ENCODE data around the gene CTAG1A. TPM values are rescaled to one million over a fixed set of nuclear protein-coding genes. Genes with fewer than 3 reads are reported as not detected.
"Not testable (repeated sequence)": the region's sequence is repeated elsewhere in the genome, so short reads cannot be mapped to it uniquely, and the experiment has no call there.

CTAG1A gene
- total RNA-seq, 1 donor from 2014 or later = not detected

DNA sequence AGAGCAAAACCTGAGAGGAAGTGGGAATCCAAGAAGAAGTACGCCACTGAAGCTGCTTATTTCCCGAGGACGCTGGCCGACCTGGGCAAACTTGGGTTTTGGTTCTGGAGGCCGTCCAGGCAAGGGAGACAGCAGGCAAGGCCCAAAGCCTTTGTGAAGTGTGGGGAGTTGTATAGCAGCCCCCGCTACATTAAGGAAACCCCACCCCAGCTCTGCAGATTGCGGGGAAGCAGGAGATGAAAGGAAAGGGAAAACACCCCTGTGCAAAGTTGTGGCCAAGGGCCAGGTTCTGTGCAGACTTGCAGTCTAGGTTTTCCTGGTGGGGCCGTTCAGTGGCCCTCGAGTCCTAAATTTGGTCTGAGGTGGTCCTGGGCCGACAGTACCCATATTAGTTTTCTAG is 11.9 kb upstream of the CTAG1A start:
- DNase-seq = not testable (repeated sequence)

DNA sequence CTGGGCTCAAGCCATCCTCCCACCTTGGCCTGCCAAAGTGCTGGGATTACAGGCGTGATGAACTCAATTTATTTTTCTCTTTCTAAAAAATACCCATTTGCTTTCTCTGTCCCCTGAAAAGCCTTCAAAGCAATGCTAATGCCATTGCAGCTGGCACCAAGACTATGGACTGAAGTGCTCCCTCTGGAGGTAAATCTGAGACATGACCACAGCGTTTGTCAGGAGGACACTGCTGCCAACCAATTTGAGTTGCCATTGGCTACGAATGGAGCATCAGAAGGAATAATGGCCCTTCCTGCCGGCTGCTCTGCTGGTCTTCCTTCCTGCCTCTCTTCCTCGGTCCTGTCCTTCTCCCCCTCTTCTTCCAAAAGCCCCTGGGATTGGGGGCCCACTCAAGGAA is 9.9 kb upstream of the CTAG1A start:
- not testable (repeated sequence) for DNase-seq

DNA sequence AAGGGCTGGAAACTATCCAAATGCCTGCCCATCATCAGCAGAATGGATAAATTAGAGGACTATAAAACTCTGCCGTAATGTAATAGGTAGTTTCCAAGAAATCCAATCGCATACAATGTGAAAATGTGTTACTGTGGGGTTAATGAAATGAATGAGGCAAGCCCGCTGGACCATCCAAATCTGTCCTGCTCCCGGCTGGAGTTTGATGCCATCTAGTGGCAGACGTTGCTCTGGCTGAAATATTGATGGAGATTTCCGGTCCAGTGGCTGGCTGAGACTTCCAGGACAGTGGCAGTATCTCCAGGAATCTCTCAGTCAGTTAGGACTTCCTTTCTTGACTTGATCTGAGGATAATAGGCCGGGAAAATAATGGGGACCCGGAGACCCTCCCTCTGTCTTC is 1.9 kb upstream of the CTAG1A start:
- not testable (repeated sequence) for DNase-seq

DNA sequence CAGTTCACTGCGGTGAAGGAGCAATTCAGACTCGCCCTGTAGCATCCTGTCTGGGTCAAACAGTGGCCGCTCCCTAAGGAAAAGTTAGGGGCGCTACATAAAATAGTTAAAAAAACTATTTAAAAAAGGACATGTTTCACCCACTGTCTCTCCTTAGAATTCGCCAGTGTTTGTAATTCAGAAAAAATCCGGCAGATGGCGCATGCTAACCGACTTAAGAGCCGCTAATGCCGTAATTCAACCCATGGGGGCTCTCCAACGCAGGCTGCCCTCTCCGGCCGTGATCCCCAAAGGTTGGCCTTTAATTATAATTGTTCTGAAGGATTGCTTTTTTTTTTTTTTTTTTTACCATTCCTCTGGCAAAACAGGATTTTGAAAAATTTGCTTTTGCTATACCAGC is 5.5 kb downstream of the CTAG1A start:
- not testable (repeated sequence) for DNase-seq

DNA sequence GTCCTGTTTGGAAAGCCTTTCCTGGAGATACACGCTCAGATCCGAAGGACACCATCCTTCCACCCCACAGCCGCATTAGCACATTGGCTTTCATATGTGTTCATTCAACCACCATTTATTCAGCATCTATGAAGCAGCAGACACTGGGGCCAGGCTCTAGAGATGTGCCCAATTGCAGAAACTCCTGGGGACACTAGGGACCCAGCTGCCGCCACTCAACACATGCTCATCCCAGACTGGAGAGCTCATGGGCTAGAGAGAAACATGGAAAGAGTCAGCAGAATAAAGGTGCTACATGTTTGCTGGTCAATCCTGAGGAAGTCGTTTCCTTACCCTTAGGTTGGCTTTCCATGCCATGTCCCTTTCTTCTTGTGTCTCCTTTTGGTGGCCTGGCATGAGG is 7.6 kb downstream of the CTAG1A start:
- DNase-seq = no peak

DNA sequence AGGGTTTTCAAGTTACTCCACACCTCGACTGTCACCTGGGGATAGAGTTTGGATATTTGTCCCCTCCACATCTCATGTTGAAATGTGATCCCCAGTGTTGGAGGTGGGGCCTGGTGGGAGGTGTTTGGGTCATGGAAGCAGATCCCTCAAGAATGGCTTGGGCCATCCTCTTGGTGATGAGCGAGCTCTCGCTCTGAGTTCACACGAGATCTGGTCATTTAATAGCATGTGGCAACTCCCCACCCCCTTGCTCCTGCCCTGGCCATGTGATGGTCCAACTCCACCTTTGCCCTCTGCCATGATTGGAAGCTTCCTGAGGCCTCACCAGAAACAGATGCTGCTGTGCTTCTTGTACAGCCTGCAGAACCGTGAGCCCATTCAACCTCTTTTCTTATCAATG is 8.3 kb downstream of the CTAG1A start:
- no peak for DNase-seq

DNA sequence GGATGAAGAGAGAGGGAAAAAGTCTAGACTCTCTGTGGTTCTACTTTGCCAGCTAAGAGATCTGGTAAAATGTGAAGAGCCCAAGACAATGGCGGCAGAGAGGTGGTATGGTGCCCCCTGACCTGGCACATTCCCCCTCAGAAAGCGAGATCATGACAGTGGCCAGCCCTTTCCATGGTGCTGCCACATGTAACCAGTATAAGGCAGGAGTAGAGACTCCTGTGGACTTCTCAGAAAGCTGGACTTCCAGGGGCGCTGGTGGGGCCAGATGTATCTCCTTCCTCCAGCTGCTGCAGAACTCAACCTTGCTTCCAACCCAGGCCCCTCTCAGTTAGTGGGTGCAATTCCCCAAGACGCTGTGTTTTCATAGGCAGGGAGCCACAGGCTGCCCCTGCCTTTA is 9.6 kb downstream of the CTAG1A start:
- no peak for DNase-seq

DNA sequence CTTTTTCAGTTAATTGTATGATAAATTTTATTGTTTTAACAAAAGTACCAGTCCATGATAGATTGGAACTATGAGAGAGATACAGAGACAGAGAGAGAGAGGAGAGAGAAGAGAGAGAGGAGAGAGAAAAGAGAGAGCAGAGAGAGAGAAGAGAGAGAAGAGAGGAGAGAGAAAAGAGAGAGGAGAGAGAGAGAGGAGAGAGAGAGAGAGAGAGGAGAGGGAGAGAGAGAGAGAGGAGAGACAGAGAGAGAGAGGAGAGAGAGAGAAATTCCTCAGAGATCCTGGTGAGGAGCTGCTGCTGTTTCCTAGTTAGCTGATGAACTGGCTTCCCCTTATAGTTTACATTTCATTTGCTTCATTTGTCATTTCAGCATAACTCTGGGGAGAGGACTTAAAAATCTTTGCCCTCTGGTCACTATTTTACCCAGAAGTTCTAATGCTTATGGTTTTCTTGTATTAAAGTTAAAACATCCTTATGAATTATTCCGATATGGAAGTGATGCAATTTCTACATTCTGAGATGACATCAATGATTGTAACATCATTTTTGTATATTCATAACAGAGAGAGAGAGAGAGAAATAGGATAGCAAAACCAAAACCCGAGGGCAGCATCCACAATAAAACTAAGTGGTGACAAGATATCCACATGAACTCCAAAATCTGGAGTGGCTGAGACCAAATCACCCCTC is 10.8 kb downstream of the CTAG1A start:
- DNase-seq = no peak

DNA sequence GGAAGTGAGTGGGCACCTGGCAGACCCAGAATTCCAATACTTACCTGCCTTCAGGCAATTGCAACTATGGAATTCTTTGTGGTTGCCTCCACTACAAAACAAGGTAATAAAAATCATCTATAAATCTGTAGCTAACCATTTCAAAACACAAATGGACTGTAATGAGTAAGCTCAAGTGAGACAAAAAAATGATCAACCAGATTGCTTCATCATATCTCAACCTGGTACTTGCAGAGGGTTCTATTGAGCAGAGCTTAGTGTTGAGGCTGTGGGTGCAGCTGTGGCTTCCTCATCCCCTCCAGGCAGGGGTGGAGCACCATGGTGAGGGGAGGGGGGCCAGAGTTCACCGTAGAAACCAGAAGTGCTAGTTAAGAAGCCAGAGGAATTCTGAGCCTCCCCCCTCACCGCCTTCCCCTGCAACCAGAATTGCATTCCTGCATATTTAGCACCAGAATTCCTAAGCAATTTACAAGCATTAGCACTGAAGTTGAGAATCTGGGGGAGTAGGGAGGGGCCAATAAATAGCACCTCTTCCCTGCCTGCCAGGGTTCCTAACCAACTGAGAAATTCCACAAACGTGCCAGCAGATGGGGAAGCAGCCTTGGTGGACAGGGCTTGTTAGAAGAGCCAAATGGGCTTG is 11.5 kb downstream of the CTAG1A start:
- DNase-seq = peak; percentile 4

DNA sequence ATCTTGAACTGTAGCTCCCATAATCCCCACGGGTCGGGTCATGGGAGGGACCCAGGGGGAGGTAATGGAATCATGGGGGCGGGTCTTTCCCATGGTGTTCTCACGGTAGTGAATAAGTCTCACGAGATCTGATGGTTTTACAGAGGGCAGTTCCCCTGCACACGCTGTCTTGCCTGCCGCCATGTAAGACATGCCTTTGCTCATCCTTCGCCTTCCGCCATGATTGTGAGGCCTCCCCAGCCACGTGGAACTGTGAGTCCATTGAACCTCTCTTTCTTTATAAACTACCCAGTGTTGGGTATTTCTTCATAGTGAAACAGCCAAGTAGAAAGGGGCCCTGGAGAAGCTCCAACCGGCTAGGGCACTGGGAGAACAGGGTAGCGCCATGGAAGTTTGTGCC is 12.3 kb downstream of the CTAG1A start:
- DNase-seq = no peak

DNA sequence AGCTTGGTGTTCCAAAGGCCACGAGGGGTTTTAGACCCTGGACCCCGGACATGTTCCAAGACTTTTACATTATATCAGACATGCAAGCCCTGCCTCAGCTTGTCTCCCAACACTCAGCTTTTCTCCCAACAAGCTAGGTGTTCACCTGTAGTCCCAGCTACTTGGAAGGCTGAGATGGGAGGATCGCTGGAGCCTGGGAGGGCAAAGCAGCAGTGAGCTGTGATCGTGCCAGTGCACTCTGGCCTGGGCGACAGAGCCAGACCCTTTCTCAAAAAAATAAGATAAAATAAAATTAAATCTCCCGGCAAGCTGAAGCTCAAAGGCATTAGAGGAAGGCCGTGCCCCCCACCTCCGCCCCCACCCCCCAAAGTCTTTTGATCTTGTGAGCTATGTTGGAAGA is 13.7 kb downstream of the CTAG1A start:
- DNase-seq = no peak

DNA sequence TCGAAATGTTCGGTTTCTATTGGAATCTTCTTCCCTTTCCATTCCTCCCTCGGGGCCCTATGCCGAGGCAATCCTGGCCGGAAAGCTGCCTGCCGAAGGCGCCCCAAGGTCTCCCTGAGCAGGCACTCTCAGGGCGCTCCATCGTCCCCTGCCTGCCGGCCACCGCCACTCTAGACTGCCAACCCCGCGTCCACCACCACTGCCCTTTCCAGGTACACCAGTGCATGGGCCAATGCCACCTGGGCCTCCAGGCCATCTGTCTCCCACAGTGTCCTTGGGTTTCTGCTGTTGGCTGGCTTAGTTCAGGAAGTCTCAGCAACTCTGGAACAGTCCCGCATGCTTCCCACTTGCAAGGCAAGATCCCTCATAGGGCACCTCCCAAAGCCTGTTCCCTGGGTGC is 14.6 kb downstream of the CTAG1A start:
- DNase-seq = no peak

DNA sequence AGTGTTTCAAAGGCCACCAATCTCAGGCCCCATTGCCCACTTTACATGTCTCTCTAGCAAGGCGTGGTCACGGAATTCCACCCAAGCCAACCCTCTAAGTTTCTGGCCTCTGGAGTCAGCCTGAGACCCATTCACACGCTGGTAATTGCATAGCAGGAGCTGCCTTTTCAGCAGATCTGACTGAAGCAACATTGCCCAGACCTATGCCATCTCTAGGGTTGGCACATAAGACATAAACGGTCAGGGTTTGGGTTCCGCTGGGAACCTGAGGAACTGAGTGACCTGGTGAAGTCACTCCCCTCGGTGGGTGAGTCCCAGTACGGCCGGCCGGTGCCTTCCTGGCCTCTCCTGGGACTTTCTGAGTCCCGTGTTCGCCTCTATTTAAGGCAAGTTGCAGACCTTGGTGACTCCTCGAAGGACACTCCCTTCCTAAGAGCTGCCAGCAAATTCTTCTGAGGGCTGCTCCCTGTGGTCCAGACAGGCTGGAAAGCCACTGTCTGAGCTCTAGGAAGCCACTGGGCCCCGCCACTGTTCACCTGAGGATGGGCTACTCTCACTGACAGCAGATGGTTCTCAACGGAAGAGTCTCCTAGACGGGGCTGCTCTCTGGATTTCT is 15.9 kb downstream of the CTAG1A start:
- DNase-seq = no peak

DNA sequence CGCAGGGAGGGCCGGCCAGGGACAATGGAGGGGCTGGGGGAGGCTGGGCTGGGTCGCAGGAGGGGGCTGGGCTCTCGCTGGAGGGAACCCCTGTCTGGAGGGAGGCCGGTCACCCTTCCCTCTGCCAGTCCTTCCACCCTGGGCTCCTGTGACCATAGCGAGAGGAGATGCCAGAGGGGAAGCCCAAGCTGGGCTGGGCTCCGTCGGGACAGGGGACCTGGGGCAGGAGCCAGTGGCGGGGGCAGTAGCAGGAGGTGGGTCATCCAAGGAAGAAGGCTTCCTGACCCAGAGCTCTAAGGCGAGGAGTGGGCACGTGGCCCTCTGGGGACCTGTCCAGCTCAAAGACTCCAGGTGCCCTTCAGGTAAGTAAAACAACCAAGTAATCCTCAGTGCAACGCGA is 17.3 kb downstream of the CTAG1A start:
- DNase-seq = no peak

DNA sequence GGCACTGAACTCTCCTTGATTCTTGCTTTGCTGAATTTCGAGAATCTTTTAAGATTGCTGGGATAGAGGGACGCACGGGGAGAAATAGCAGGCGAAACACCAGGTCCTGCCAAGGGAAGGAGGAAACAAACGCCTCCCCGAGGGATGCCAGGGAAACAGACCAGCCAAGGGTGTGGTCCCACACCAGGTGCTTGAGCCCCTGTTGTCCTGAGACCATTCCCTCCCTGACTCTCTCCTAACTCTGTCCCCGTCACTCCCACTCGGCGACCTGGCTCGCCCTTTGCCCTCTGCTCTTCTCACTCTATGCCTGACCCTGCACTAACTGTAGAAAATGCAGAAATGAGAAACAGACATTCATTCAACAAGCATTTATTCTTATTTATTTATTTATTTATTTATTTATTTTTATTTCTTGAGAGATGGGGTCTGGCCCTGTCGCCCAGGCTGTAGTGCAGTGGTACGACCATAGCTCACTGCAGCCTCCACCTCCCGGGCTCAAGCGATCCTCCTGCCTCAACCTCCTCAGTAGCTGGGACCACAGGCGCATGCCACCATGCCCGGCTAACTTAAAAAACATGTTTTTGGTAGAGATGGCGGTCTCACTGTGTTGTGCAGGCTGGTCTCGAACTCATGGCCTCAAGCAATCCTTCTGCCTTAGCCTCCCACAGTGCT is 18.0 kb downstream of the CTAG1A start:
- no peak for DNase-seq

DNA sequence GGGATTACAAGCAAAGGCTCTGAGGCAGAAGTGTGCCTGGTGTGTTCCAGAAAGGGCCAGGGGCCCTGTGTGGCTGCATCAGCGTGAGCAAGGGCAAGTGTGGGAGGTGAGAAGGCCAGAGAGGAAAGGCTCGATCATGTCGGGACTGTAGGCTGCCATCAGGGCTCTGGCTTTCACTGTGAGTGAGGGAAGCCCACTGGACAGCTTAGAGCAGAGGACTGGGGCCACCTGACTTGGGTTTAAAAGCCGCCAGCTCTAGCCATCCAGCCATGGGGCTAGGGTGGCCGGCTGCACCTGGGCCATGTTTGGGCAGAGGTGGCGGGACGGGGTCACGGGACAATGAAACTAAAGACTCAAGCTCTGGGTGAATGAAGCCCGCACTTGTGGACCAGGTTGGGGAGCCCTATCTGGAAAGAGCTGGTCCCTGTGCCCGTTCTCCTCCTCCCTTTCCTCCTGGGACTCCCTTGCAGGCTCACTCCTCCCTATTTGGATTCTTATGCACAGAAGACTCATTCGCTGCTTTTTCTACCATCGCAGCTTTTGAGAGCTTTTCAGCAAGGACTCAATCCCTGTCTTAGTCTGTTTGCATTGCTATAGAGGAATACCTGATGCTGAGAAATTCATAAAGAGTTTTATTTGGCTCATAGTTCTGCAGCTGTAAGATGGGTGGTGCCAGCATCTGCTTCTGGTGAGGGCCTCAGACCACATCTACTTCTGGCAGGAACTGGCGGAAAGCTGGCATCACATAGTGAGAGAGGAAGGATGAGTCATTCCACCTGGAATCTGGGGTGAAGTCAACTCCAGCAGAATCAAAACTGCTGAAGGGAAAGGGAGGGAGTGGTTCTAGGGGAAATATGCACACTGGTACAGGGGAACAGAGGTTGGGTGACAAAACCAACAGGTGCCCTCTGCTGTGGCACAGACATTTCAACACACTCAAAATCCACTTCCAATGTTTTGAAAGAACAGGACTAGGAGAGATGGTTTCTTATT is 18.8 kb downstream of the CTAG1A start:
- peak; percentile 50 for DNase-seq

DNA sequence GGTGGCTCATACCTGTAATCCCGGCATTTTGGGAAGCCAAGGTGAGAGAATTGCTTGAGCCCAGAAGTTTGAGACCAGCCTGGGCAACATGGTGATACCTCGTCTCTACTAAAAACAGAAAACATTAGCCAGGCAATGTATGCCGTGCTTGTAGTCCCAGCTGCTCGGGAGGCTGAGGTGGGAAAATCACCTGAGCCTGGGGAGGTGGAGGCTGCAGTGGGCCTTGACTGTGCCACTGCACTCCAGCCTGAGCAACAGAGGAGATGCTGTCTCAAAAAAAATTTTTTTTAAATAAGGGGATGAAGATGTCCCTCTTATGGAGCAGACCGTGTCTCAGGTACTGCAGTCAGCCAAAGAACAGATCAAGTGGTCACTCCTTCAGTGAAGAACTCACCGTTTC is 20.6 kb downstream of the CTAG1A start:
- no peak for DNase-seq

DNA sequence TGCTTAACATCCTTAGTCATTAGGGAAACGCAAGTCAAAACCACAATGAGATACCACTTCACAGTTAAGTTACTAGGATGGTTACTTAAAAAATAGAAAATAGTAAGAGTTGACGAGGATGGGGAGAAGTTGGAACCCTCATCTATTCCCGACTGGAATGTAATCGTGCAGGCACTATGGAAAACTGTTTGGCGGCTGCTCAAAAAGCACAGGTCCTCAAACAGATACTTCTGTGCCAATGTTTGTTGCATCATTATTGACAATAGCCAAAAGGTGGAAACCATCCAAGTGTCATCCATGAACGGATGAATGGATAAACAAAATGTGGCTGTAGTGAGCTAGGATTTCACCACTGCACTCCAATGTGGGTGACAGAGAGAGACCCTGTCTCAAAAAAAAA is 22.4 kb downstream of the CTAG1A start:
- DNase-seq = no peak

DNA sequence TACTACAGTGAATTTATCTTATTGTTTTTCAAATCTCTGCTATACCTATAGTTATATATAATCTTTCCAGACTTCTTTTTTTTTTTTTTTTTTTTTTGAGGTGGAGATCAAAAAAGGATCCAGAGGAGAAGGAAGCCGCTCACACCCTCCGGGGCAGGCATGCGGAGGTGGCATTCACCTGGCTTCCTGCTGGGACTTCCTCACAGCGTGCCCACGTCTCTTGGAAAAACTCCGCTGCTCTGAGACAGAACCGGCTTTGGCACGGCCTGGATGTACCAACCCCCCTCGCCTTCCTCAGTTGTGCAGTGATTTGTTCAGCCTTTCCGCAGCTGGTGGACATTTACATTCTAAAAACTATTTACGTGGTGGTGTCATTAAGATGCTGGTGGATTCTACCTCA is 23.0 kb downstream of the CTAG1A start:
- not testable (repeated sequence) for DNase-seq

DNA sequence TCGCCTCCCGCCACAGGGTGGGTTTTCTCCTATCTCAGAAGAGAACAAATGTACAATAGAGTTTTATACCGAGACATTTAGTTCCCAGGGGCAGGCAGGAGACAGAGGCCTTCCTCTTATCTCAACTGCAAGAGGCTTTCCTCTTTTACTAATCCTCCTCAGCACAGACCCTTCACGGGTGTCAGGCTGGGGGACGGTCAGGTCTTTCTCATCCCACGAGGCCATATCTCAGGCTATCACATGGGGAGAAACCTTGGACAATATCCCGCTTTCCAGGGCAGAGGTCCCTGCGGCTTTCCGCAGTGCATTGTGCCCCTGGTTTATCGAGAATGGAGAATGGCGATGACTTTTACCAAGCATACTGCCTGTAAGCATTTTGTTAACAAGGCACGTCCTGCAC is 23.9 kb downstream of the CTAG1A start:
- DNase-seq = not testable (repeated sequence)

DNA sequence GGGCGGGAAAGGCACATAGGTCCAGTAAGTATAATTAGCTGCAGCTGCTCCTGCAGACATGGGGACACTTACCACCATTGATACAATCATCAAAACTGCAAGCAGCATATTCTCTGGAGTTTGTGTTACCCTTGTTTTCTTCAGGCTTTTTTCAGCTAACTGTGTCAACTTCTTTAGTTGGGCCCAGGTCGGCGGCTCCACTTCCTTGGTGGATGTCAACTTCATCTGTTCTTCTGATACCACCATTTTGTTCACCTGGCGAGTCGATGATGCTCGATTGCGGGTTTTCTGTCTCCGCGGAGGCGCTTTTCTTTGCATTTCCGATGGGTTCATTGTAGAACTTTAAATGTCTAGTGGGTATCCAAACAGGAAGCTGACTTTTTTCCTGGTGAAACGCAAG is 26.2 kb downstream of the CTAG1A start:
- not testable (repeated sequence) for DNase-seq

DNA sequence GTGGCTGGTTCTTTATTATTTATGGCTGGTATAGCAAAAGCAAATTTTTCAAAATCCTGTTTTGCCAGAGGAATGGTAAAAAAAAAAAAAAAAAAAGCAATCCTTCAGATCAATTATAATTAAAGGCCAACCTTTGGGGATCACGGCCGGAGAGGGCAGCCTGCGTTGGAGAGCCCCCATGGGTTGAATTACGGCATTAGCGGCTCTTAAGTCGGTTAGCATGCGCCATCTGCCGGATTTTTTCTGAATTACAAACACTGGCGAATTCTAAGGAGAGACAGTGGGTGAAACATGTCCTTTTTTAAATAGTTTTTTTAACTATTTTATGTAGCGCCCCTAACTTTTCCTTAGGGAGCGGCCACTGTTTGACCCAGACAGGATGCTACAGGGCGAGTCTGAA is 28.7 kb downstream of the CTAG1A start:
- DNase-seq = not testable (repeated sequence)
